Measurements from ENCODE around the gene TMCO1. TPM values are rescaled to one million over a fixed set of nuclear protein-coding genes. Genes with fewer than 3 reads are reported as not detected.
"Not testable (repeated sequence)": the region's sequence is repeated elsewhere in the genome, so short reads cannot be mapped to it uniquely, and the experiment has no call there.

The TMCO1 gene
- total RNA-seq, 8 experiments from 2014 or later: 57.6 to 149 (median 100) TPM

DNA sequence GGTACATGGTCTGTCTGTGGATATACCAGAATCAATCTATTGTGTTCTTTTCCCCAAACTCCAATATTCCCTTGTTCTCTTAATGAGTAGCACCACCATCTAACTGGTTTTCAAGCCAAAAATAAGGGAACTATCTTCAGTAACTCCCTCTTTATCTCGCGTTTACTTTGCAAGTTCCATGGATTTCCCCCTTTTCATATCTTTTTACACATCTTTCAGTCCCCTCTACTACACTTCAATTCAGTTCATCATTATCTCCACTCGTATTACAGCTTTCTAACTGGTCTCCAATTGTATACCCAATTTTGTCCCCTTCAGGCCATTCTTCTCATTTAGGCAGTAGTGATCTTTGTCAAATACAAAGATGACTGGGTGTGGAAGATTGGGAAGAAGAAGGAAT is 4.1 kb upstream of the TMCO1 start:
- WGBS, 10 experiments: 87 to 100% (median 95%) methylated on average over 2 to 3 of the region's 3 CpGs
- Histone ChIP-seq H3K27ac (no peak overlapping the region), H3K4me1 (replicated peaks in 1 of 2) (peaks cover 10 to 12% of the 10 kb centered on the region in 2 donors), H3K4me3 (no peak overlapping the region)
- ATAC-seq (replicated peaks in 6 of 8): no peak
- in situ Hi-C loops (cut with MboI; ENCODE audit: low pct_unique_long_range_greater_than_20kb in 2 of 9, low sequenced_read_pairs in 9 of 9, unreplicated experiment in 9 of 9): loop anchor here in 1 of 9 experiments (25.0 kb wide), 1 partner anchor 140 kb away; no protein-coding TSS in a partner anchor

DNA sequence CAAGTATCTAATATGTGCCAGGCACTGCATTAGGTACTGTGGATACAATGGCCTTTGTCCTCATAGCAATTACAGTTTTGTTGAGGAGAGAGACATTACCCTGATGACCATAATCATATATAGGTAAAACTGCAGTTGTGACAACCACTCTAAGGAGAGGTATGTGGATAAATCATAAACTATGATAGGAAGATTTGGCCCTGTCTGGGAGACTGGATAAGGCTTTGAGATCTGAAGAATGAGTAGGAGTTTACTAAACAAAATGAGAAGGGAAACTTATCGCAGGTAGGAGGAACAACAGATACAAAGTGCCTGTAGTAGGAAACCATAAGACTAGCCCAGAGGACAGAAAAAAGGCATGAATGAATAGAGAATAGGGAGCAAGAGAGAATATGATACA is 4.4 kb downstream of the TMCO1 start:
- WGBS, 10 experiments: 50 to 100% (median 100%) methylated on average over 1 of the region's 1 CpG; no CpG with 5 or more reads in 1 of the 10 experiments
- no peak overlapping the region for H3K4me3 ChIP-seq
- ATAC-seq (replicated peaks in 6 of 8): no peak
- in situ Hi-C loops (cut with MboI; ENCODE audit: low pct_unique_long_range_greater_than_20kb in 2 of 9, low sequenced_read_pairs in 9 of 9, unreplicated experiment in 9 of 9): loop anchor here in 1 of 9 experiments (25.0 kb wide), 1 partner anchor 148 kb away; no protein-coding TSS in a partner anchor
- peaks cover 7 to 8% of the 10 kb centered on the region in 2 donors for H3K4me1 ChIP-seq (replicated peaks in 1 of 2)
- no peak overlapping the region for H3K27ac ChIP-seq

DNA sequence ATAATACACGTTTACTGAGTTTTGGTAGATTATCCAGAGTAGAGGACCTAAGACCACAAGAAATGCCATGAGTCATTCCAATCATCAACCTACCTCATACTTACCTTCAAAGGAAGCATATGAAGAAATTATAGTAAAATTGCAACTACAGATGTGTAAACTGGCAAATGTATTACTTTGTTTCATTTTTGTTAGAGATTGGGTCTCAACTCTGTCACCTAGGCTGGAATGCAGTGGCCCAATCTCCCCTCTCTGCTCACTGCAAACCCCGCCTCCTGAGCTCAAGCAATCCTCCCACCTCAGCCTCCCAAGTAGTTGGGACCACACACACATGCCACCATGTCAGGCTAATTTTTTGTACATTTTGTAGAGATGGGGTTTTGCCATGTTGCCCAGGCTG is 5.2 kb downstream of the TMCO1 start:
- 57 to 100% (median 86%) methylated on average over 1 to 2 of the region's 2 CpGs; no CpG with 5 or more reads in 3 of the 10 experiments for WGBS, 10 experiments
- no peak for ATAC-seq (replicated peaks in 6 of 8)
- in situ Hi-C loops (cut with MboI; ENCODE audit: low pct_unique_long_range_greater_than_20kb in 2 of 9, low sequenced_read_pairs in 9 of 9, unreplicated experiment in 9 of 9): loop anchor here in 1 of 9 experiments (25.0 kb wide), 1 partner anchor 149 kb away; no protein-coding TSS in a partner anchor
- Histone ChIP-seq H3K27ac (no peak overlapping the region), H3K4me1 (replicated peaks in 1 of 2) (peaks cover 7 to 8% of the 10 kb centered on the region in 2 donors), H3K4me3 (no peak overlapping the region)

DNA sequence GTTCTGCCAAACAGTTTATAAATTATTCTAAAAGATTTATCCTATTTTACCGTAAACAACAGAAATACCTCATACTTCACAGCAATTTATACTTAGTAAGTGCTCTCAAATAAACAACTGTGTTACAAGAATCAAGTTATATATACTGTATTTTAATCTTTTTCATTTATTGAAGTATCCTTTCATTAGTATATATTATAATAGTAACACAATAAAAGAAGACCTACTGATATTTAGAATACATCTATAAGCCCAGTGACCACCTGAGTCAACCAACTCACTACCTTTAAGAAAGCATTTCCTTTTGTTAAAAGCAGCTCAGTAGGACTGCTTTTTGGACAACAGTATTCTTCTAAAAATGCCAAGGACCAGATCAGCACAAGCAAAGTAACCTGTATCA is 5.9 kb downstream of the TMCO1 start:
- peaks cover 3 to 4% of the 10 kb centered on the region in 2 donors for H3K4me1 ChIP-seq (replicated peaks in 1 of 2)
- no peak overlapping the region for H3K27ac ChIP-seq
- 71 to 100% (median 100%) methylated on average over 1 of the region's 1 CpG; no CpG with 5 or more reads in 1 of the 10 experiments for WGBS, 10 experiments
- H3K4me3 ChIP-seq: no peak overlapping the region
- ATAC-seq (replicated peaks in 6 of 8): no peak
- in situ Hi-C loops (cut with MboI; ENCODE audit: low pct_unique_long_range_greater_than_20kb in 2 of 9, low sequenced_read_pairs in 9 of 9, unreplicated experiment in 9 of 9): loop anchor here in 1 of 9 experiments (25.0 kb wide), 1 partner anchor 150 kb away; no protein-coding TSS in a partner anchor

GRCh38 chr1:165759095-165759494 is 9.6 kb downstream of the TMCO1 start:
- ATAC-seq (replicated peaks in 6 of 8): no peak
- in situ Hi-C loops (cut with MboI; ENCODE audit: low pct_unique_long_range_greater_than_20kb in 2 of 9, low sequenced_read_pairs in 9 of 9, unreplicated experiment in 9 of 9): loop anchor here in 1 of 9 experiments (25.0 kb wide), 1 partner anchor 153 kb away; no protein-coding TSS in a partner anchor

GRCh38 chr1:165755393-165756010 is 13.2 kb downstream of the TMCO1 start:
- ATAC-seq (replicated peaks in 6 of 8): no peak
- Histone ChIP-seq H3K27ac (no peak overlapping the region), H3K4me1 (replicated peaks in 1 of 2) (no peaks in the 10 kb centered on the region), H3K4me3 (no peak overlapping the region)
- in situ Hi-C loops (cut with MboI; ENCODE audit: low pct_unique_long_range_greater_than_20kb in 2 of 9, low sequenced_read_pairs in 9 of 9, unreplicated experiment in 9 of 9): loop anchor here in 1 of 9 experiments (25.0 kb wide), 1 partner anchor 157 kb away; no protein-coding TSS in a partner anchor

More at GRCh38 chr1:165759095-165759494, 9.6 kb downstream of the TMCO1 start:
- no peak overlapping the region for H3K27ac ChIP-seq
- H3K4me3 ChIP-seq: no peak overlapping the region
- H3K4me1 ChIP-seq (replicated peaks in 1 of 2): no peaks in the 10 kb centered on the region

DNA sequence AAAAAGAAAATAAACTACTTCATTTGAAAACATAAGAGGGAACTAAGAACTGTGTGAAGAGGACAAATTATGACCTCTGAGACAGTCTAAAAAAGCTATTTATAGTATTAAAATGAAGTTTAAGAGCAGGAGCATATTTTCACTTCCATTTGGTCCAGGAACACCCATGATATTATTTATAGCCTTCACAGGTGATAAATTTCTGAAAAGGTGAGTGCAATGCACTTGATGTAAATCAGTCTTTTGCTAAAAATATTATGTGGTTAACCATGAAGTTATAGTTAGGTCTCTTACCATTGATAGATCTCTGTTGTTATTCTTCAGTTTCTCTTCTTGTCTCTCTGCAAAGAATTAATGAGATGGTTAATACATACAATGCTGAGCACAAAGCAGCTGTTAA is 14.7 kb downstream of the TMCO1 start:
- H3K27ac ChIP-seq: no peak overlapping the region
- H3K4me3 ChIP-seq: no peak overlapping the region
- ATAC-seq (replicated peaks in 6 of 8): no peak
- in situ Hi-C loops (cut with MboI; ENCODE audit: low pct_unique_long_range_greater_than_20kb in 2 of 9, low sequenced_read_pairs in 9 of 9, unreplicated experiment in 9 of 9): loop anchor here in 1 of 9 experiments (25.0 kb wide), 1 partner anchor 158 kb away; no protein-coding TSS in a partner anchor
- H3K4me1 ChIP-seq (replicated peaks in 1 of 2): no peaks in the 10 kb centered on the region

DNA sequence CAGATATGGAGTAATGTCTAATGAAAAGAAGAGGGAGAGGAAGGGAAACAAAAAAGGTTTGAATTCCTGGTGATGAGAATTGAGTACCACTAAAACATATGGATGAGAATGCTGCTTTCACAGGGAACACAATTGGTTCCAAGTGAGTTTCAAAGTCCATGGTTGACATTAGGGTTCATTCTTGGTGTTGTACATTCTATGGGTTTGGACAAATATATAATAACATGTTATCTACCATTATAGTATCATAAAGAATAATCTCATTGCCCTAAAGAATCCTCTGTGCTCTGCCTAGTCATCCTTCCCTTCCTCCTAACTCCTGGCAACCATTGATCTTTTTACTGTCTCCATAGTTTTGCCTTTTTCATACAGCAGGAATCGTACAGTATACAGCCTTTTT is 20.1 kb downstream of the TMCO1 start:
- in situ Hi-C loops (cut with MboI; ENCODE audit: low pct_unique_long_range_greater_than_20kb in 2 of 9, low sequenced_read_pairs in 9 of 9, unreplicated experiment in 9 of 9): no loop called here
- ATAC-seq (replicated peaks in 6 of 8): no peak
- Histone ChIP-seq H3K27ac (no peak overlapping the region), H3K4me1 (replicated peaks in 1 of 2) (no peaks in the 10 kb centered on the region), H3K4me3 (no peak overlapping the region)
- WGBS, 10 experiments: 95 to 100% (median 100%) methylated on average over 1 of the region's 1 CpG; no CpG with 5 or more reads in 2 of the 10 experiments

- Histone ChIP-seq H3K4me3 (no peak overlapping the region), H3K4me1 (replicated peaks in 1 of 2) (no peaks in the 10 kb centered on the region), H3K27ac (no peak overlapping the region)
- in situ Hi-C loops (cut with MboI; ENCODE audit: low pct_unique_long_range_greater_than_20kb in 2 of 9, low sequenced_read_pairs in 9 of 9, unreplicated experiment in 9 of 9): no loop called here
- 84 to 100% (median 92%) methylated on average over 2 to 9 of the region's 9 CpGs for WGBS, 10 experiments
- no peak for ATAC-seq (replicated peaks in 6 of 8)
Measured at GRCh38 chr1:165747632-165748447, 20.8 kb downstream of the TMCO1 start.

DNA sequence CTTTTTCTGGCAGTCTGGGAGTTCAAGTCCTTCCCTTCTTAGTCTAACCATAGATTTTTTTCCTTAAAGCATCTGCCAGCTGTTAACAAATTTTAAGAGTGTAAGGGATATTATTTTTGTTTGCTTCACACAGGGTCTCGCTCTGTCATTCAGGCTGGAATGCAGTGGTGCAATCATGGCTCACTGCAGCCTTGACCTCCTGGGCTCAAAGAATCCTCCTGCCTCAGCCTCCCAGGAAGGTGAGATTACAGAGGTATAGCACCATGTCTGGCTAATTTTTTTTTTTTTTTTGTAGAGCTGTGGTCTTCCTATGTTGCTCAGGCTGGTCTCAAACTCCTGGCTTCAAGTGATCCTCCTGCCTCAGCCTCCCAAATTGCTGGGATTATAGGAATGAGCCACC is 23.8 kb downstream of the TMCO1 start:
- H3K4me3 ChIP-seq; H3K27ac ChIP-seq; H3K4me1 ChIP-seq (replicated peaks in 1 of 2); in situ Hi-C loops (cut with MboI; ENCODE audit: low pct_unique_long_range_greater_than_20kb in 2 of 9, low sequenced_read_pairs in 9 of 9, unreplicated experiment in 9 of 9); ATAC-seq (replicated peaks in 6 of 8): not testable (repeated sequence)
- 100% methylated on average over 1 of the region's 1 CpG; no CpG with 5 or more reads in 3 of the 10 experiments for WGBS, 10 experiments

DNA sequence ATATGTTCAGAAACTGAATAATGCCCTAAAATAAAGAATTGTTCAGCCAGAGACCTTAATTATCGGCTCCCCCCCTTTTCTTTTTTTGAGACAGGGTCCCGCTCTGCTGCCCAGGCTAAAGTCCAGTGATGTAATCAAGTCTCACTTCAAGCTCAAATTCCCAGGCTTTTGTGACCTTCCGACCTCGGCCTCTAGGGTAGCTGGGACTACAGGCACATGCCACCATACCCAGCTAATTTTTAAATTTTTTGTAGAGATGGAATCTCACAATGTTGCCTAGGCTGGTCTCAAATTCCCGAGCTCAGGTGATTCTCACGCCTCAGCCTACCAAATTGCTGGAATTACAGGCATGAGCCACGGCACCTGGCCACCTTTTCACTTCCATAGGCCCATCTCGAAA is 26.5 kb downstream of the TMCO1 start:
- in situ Hi-C loops (cut with MboI; ENCODE audit: low pct_unique_long_range_greater_than_20kb in 2 of 9, low sequenced_read_pairs in 9 of 9, unreplicated experiment in 9 of 9): no loop called here
- 77 to 100% (median 94%) methylated on average over 1 to 8 of the region's 8 CpGs; no CpG with 5 or more reads in 1 of the 10 experiments for WGBS, 10 experiments
- no peak for ATAC-seq (replicated peaks in 6 of 8)
- H3K4me1 ChIP-seq (replicated peaks in 1 of 2): no peaks in the 10 kb centered on the region
- no peak overlapping the region for H3K4me3 ChIP-seq
- no peak overlapping the region for H3K27ac ChIP-seq

GRCh38 chr1:165738794-165739193 is 29.9 kb downstream of the TMCO1 start:
- no peak for ATAC-seq (replicated peaks in 6 of 8)
- Histone ChIP-seq H3K27ac (no peak overlapping the region), H3K4me3 (no peak overlapping the region), H3K4me1 (replicated peaks in 1 of 2) (no peaks in the 10 kb centered on the region)
- 33 to 100% (median 88%) methylated on average over 1 of the region's 1 CpG; no CpG with 5 or more reads in 2 of the 10 experiments for WGBS, 10 experiments
- in situ Hi-C loops (cut with MboI; ENCODE audit: low pct_unique_long_range_greater_than_20kb in 2 of 9, low sequenced_read_pairs in 9 of 9, unreplicated experiment in 9 of 9): no loop called here

GRCh38 chr1:165737196-165737595 is 31.5 kb downstream of the TMCO1 start:
- Histone ChIP-seq H3K27ac (no peak overlapping the region), H3K4me3 (no peak overlapping the region), H3K4me1 (replicated peaks in 1 of 2) (no peaks in the 10 kb centered on the region)
- in situ Hi-C loops (cut with MboI; ENCODE audit: low pct_unique_long_range_greater_than_20kb in 2 of 9, low sequenced_read_pairs in 9 of 9, unreplicated experiment in 9 of 9): no loop called here
- no peak for ATAC-seq (replicated peaks in 6 of 8)

Data from motor neuron (in vitro differentiated cells).